Measurements from ENCODE around the gene ARHGAP20.

- TF ChIP-seq ZC3H8 (IDR thresholded peaks at IDR 0.05) (no peak), MAX (CRISPR knock-in tag; IDR thresholded peaks at IDR 0.05) (no peak), HMG20A (CRISPR knock-in tag; conservative IDR thresholded peaks at IDR 0.05) (no peak), SIRT6 (IDR thresholded peaks at IDR 0.05; ENCODE audit: low read depth, low read length) (no peak), TCF7 (IDR thresholded peaks at IDR 0.05; ENCODE audit: borderline replicate concordance) (no peak), ZBTB26 (CRISPR knock-in tag; IDR thresholded peaks at IDR 0.05) (no peak), CTCF (IDR thresholded peaks at IDR 0.05 in 2 of 3, conservative IDR thresholded peaks at IDR 0.05 in 1 of 3; ENCODE audit: insufficient read depth in 2 of 3, low read depth in 1 of 3, low read length in 3 of 3) (no peak), BDP1 (IDR thresholded peaks at IDR 0.05; ENCODE audit: insufficient read depth, insufficient read length) (no peak), MAFF (IDR thresholded peaks at IDR 0.05; ENCODE audit: low read length) (no peak), POLR2G (IDR thresholded peaks at IDR 0.05; ENCODE audit: low read depth, low read length) (no peak)
These were observed 146.6 kb downstream of the ARHGAP20 start for GRCh38 chr11:110565357-110566336.
